ENCODE data around the gene SLC12A4.

DNA sequence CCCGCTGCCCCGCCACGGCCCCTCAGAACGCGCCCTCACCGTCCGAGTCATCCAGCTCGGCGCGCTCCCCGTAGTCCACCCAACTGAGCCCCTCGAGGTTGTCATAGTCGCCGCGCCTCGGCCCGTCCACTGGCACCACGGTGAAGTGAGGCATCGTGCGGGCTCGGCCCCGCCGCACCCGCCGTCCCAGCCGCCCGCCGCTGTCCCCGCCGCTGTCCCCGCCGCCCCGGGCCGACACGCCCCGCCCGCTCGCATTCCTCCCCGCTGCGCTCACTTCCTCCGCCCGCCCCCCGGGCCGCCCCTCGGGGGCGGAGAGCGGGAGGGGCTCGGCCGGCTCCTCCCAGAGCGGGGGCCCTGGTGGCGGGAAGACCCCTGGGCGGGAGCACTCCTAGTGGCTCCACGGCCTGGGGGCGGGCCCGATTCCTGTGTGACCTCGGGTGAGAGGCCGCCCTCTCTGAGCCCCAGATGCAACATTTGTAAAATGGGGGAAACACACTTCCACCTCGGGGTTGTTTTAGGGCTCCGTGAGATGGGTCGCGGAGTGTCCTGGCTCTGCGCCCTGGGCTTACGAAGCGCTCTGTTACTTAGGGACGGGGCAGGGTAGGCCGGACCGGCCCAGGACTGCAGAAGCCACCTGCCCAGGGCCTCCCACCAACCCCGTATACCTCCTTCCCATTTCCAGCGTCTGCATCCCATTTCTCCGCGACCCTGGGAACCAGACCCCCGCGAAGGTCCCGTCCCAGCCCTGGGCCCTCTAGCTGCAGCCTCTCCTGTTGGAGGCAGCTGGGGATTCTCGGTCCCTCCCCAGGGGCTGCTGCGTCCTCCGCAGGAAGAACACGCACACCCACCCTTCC is at the start of gene SLC12A4:
- TF ChIP-seq TAF1 (conservative IDR thresholded peaks at IDR 0.05), result no peak
- TF ChIP-seq, protein P1, sequence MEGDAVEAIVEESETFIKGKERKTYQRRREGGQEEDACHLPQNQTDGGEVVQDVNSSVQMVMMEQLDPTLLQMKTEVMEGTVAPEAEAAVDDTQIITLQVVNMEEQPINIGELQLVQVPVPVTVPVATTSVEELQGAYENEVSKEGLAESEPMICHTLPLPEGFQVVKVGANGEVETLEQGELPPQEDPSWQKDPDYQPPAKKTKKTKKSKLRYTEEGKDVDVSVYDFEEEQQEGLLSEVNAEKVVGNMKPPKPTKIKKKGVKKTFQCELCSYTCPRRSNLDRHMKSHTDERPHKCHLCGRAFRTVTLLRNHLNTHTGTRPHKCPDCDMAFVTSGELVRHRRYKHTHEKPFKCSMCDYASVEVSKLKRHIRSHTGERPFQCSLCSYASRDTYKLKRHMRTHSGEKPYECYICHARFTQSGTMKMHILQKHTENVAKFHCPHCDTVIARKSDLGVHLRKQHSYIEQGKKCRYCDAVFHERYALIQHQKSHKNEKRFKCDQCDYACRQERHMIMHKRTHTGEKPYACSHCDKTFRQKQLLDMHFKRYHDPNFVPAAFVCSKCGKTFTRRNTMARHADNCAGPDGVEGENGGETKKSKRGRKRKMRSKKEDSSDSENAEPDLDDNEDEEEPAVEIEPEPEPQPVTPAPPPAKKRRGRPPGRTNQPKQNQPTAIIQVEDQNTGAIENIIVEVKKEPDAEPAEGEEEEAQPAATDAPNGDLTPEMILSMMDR (IDR thresholded peaks at IDR 0.05; ENCODE audit: low read depth, low read length, missing input control), result no peak
- no peak for TF ChIP-seq SP1 (IDR thresholded peaks at IDR 0.05)
- TF ChIP-seq FOXA1 (IDR thresholded peaks at IDR 0.05), result no peak
- TF ChIP-seq, protein P2, sequence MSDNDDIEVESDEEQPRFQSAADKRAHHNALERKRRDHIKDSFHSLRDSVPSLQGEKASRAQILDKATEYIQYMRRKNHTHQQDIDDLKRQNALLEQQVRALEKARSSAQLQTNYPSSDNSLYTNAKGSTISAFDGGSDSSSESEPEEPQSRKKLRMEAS (IDR thresholded peaks at IDR 0.05), result no peak
- TF ChIP-seq YY1 (IDR thresholded peaks at IDR 0.05), result no peak
- TF ChIP-seq HNF4G (IDR thresholded peaks at IDR 0.05), result no peak
- TF ChIP-seq, protein P3, sequence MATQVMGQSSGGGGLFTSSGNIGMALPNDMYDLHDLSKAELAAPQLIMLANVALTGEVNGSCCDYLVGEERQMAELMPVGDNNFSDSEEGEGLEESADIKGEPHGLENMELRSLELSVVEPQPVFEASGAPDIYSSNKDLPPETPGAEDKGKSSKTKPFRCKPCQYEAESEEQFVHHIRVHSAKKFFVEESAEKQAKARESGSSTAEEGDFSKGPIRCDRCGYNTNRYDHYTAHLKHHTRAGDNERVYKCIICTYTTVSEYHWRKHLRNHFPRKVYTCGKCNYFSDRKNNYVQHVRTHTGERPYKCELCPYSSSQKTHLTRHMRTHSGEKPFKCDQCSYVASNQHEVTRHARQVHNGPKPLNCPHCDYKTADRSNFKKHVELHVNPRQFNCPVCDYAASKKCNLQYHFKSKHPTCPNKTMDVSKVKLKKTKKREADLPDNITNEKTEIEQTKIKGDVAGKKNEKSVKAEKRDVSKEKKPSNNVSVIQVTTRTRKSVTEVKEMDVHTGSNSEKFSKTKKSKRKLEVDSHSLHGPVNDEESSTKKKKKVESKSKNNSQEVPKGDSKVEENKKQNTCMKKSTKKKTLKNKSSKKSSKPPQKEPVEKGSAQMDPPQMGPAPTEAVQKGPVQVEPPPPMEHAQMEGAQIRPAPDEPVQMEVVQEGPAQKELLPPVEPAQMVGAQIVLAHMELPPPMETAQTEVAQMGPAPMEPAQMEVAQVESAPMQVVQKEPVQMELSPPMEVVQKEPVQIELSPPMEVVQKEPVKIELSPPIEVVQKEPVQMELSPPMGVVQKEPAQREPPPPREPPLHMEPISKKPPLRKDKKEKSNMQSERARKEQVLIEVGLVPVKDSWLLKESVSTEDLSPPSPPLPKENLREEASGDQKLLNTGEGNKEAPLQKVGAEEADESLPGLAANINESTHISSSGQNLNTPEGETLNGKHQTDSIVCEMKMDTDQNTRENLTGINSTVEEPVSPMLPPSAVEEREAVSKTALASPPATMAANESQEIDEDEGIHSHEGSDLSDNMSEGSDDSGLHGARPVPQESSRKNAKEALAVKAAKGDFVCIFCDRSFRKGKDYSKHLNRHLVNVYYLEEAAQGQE (IDR thresholded peaks at IDR 0.05), result no peak
- TF ChIP-seq RAD21 (IDR thresholded peaks at IDR 0.05), result no peak
- TF ChIP-seq, protein P4, sequence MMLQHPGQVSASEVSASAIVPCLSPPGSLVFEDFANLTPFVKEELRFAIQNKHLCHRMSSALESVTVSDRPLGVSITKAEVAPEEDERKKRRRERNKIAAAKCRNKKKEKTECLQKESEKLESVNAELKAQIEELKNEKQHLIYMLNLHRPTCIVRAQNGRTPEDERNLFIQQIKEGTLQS (IDR thresholded peaks at IDR 0.05), result no peak
- peak in 1 of 2 donors; percentile 35 for TF ChIP-seq GABPA (IDR thresholded peaks at IDR 0.05 in 1 of 2, conservative IDR thresholded peaks at IDR 0.05 in 1 of 2)
- TF ChIP-seq, protein P5, sequence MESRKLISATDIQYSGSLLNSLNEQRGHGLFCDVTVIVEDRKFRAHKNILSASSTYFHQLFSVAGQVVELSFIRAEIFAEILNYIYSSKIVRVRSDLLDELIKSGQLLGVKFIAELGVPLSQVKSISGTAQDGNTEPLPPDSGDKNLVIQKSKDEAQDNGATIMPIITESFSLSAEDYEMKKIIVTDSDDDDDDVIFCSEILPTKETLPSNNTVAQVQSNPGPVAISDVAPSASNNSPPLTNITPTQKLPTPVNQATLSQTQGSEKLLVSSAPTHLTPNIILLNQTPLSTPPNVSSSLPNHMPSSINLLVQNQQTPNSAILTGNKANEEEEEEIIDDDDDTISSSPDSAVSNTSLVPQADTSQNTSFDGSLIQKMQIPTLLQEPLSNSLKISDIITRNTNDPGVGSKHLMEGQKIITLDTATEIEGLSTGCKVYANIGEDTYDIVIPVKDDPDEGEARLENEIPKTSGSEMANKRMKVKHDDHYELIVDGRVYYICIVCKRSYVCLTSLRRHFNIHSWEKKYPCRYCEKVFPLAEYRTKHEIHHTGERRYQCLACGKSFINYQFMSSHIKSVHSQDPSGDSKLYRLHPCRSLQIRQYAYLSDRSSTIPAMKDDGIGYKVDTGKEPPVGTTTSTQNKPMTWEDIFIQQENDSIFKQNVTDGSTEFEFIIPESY (IDR thresholded peaks at IDR 0.05), result no peak

Measured in liver (tissue), 3 donors.